GM21825 (cell line): ENCODE results near the gene SSC5D.
"Not testable (repeated sequence)": the region's sequence is repeated elsewhere in the genome, so short reads cannot be mapped to it uniquely, and the experiment has no call there.

ENCODE experiments used
- ATAC-seq: cut with Tn5 transposase; IDR thresholded peaks from one replicate; pipeline ENCODE4 v1.9.1; 2021; ENCODE audit warnings: mild to moderate bottlenecking, moderate library complexity; ENCODE audit not compliant: unreplicated experiment

Gene SSC5D

GRCh38 chr19:55487924-55488687 lies at the start of gene SSC5D:
SSC5D (plus strand) TSS chr19:55488436; CDS start chr19:55488590, 154 bp downstream.
- ATAC-seq = no peak

- ATAC-seq = no peak
These were observed 49.2 kb upstream of the SSC5D start for GRCh38 chr19:55439052-55439451.

GRCh38 chr19:55440411-55441105 lies 47.7 kb upstream of the SSC5D start:
- ATAC-seq = no peak

- ATAC-seq = no peak
These were observed 46.9 kb upstream of the SSC5D start for GRCh38 chr19:55441319-55441691.

- ATAC-seq = no peak
These were observed 46.4 kb upstream of the SSC5D start for GRCh38 chr19:55441692-55442321.

GRCh38 chr19:55442372-55442961 lies 45.8 kb upstream of the SSC5D start:
- ATAC-seq = no peak

GRCh38 chr19:55443045-55443823 lies 45.0 kb upstream of the SSC5D start, which contains the start of gene SHISA7:
SHISA7 (minus strand) TSS chr19:55443300; CDS start chr19:55442863, 437 bp downstream.
- no peak for ATAC-seq

GRCh38 chr19:55443824-55444480 lies 44.3 kb upstream of the SSC5D start:
- no peak for ATAC-seq

- no peak for ATAC-seq
These were observed 43.6 kb upstream of the SSC5D start for GRCh38 chr19:55444646-55445045.

- no peak for ATAC-seq
These were observed 42.2 kb upstream of the SSC5D start for GRCh38 chr19:55446060-55446459.

GRCh38 chr19:55447421-55448174 lies 40.6 kb upstream of the SSC5D start:
- no peak for ATAC-seq

GRCh38 chr19:55448175-55448490 lies 40.1 kb upstream of the SSC5D start:
- ATAC-seq = not testable (repeated sequence)

GRCh38 chr19:55449469-55449868 lies 38.8 kb upstream of the SSC5D start:
- ATAC-seq = no peak

GRCh38 chr19:55451163-55451964 lies 36.9 kb upstream of the SSC5D start:
- no peak for ATAC-seq

GRCh38 chr19:55451965-55452748 lies 36.1 kb upstream of the SSC5D start:
- ATAC-seq = no peak

GRCh38 chr19:55452749-55453346 lies 35.4 kb upstream of the SSC5D start:
- no peak for ATAC-seq

GRCh38 chr19:55453511-55454260 lies 34.5 kb upstream of the SSC5D start:
- no peak for ATAC-seq
